ENCODE measurements around the gene LCP1.
"Not testable (repeated sequence)": the region's sequence is repeated elsewhere in the genome, so short reads cannot be mapped to it uniquely, and the experiment has no call there.

The LCP1 gene

GRCh38 chr13:46166947-46167610, 14.9 kb downstream of the LCP1 start:
- TF ChIP-seq CTCF (IDR thresholded peaks at IDR 0.05) (no peak), ZFX (IDR thresholded peaks at IDR 0.05; ENCODE audit: borderline replicate concordance) (no peak)
- no peak overlapping the region for H3K27ac ChIP-seq

- H3K27ac ChIP-seq = no peak overlapping the region
- TF ChIP-seq ZFX (IDR thresholded peaks at IDR 0.05; ENCODE audit: borderline replicate concordance) = no peak
- TF ChIP-seq CTCF (IDR thresholded peaks at IDR 0.05) = no peak
Measured at GRCh38 chr13:46166224-46166584, 15.8 kb downstream of the LCP1 start.

GRCh38 chr13:46165485-46166223, 16.3 kb downstream of the LCP1 start:
- no peak for TF ChIP-seq ZFX (IDR thresholded peaks at IDR 0.05; ENCODE audit: borderline replicate concordance)
- TF ChIP-seq CTCF (IDR thresholded peaks at IDR 0.05) = no peak
- H3K27ac ChIP-seq = no peak overlapping the region

GRCh38 chr13:46164661-46165060, 17.3 kb downstream of the LCP1 start:
- TF ChIP-seq ZFX (IDR thresholded peaks at IDR 0.05; ENCODE audit: borderline replicate concordance) = no peak
- TF ChIP-seq CTCF (IDR thresholded peaks at IDR 0.05) = no peak
- H3K27ac ChIP-seq = no peak overlapping the region

- not testable (repeated sequence) for H3K27ac ChIP-seq
Measured at GRCh38 chr13:46162741-46163140, 19.2 kb downstream of the LCP1 start.

- H3K27ac ChIP-seq = no peak overlapping the region
- TF ChIP-seq CTCF (IDR thresholded peaks at IDR 0.05) (peak; percentile 92), ZFX (IDR thresholded peaks at IDR 0.05; ENCODE audit: borderline replicate concordance) (no peak)
Measured at GRCh38 chr13:46160471-46161066, 21.4 kb downstream of the LCP1 start.

GRCh38 chr13:46160065-46160464, 21.9 kb downstream of the LCP1 start:
- no peak for TF ChIP-seq CTCF (IDR thresholded peaks at IDR 0.05)
- no peak for TF ChIP-seq ZFX (IDR thresholded peaks at IDR 0.05; ENCODE audit: borderline replicate concordance)
- no peak overlapping the region for H3K27ac ChIP-seq

All from 22Rv1 (cell line).